GM19238 (cell line): ENCODE data around the gene EXOG.
A peak's percentile ranks its signal among the peaks of the same experiment; 100 is the strongest.

Source experiments
- DNase-seq: peaks from one replicate; pipeline ENCODE4 v3.0.0; 2011; ENCODE audit warnings: low spot score; ENCODE audit not compliant: insufficient read length

Gene EXOG

GRCh38 chr3:38510631-38511030 lies 14.5 kb downstream of the EXOG start:
- no peak for DNase-seq

DNA sequence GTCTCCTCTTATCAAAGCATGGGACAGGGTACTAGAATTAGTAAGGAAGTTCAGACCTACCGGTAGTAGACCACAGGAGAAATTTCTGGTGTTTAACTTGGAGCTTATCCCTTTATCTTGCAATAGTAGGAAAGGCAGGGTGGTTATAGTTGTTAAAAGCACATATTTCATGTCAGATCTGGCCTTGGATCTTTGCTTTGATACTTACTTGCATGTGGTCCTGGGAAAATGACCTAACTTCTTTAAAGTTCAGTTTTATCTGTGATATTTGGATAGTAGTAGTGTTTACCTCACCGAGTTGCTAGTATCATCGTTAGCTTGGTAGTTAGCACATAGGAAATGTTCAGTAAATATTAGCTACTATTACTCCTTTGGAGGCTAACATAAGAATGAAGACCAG lies 15.4 kb downstream of the EXOG start:
- no peak for DNase-seq

GRCh38 chr3:38515367-38515766 lies 19.2 kb downstream of the EXOG start:
- DNase-seq: no peak

GRCh38 chr3:38516669-38517068 lies 20.5 kb downstream of the EXOG start:
- no peak for DNase-seq

GRCh38 chr3:38519000-38519399 lies 22.9 kb downstream of the EXOG start:
- no peak for DNase-seq

DNA sequence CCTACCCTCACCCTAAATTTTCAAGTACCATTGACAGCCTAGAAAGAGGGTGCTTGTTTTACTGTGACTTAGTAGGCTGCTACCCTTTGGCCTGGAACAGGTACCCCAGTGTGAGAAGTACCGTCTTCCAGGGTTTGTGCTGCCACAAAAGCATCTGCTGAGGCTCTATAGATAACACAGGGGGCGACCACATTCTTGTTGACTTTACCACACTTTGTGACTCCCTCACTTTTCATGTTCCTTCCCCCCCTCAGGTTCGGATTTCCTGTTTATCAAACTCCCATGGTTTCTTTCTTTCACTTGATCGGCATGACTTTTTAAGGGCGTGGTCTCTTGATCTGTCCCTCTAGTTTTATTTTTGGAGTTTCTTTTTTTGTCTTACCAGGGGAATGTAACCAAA lies 23.5 kb downstream of the EXOG start:
- DNase-seq: no peak

- DNase-seq: peak; percentile 27
These were observed 25.3 kb downstream of the EXOG start for GRCh38 chr3:38521391-38521987.

DNA sequence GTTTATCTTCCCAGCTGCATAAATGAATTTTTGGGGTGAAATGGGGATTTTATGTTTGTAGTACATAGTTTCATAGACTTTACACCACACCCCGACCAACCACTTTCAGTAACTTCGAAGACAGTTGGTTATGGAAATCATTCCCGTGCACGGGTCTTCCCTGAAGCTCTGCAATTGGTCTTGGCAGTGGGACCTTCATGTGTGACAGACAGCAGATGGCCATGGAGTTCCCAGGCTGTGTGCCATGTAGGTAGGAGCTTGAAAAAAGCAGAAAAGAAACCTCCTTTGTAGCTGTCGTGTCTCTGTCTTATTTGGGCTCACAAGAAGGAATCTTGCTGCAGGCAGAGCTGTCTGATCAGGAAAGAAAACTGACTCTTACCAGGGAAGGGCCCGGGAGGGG lies 25.9 kb downstream of the EXOG start:
- DNase-seq: no peak

- DNase-seq: no peak
These were observed 28.1 kb downstream of the EXOG start for GRCh38 chr3:38524141-38524739.

DNA sequence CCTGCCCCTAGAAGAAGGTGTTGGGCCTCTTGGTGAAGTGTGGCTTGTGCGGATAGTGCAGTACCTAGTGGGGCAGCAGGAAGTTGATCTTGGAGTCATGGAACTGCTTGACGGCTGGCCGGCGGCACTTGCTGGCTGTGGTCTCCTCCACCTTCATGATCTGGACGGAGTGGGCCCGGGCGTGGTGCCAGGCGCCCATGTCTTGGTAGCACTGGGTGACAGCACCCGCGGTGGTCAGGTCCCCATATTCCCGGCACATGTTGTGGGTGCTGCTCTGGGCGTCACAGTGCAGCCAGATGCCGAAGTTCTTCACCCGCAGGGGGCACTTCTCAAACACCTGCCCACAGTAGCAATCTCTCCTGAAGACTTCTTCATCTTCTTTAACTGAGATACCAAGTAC lies 30.7 kb downstream of the EXOG start:
- DNase-seq: no peak

GRCh38 chr3:38528457-38528856 lies 32.3 kb downstream of the EXOG start:
- no peak for DNase-seq

DNA sequence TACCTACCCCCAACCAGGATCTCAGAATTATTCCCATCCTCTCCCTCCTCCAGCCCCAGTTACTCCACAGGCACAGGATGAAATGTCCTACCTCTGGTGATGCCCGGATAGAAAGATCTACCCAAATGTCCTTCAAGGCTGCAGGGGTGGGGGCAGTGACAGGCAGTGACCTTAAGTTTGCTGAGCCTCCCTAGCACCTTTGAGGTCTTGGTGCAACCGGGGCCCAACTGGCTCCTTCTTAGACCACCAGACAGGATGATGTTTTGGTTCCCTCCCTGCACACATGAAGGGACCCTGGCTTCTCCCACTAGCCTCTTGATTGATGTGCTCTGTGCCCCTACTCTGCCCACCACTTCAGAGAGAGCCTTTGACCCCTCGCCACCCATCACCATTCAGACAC lies 36.4 kb downstream of the EXOG start:
- no peak for DNase-seq

DNA sequence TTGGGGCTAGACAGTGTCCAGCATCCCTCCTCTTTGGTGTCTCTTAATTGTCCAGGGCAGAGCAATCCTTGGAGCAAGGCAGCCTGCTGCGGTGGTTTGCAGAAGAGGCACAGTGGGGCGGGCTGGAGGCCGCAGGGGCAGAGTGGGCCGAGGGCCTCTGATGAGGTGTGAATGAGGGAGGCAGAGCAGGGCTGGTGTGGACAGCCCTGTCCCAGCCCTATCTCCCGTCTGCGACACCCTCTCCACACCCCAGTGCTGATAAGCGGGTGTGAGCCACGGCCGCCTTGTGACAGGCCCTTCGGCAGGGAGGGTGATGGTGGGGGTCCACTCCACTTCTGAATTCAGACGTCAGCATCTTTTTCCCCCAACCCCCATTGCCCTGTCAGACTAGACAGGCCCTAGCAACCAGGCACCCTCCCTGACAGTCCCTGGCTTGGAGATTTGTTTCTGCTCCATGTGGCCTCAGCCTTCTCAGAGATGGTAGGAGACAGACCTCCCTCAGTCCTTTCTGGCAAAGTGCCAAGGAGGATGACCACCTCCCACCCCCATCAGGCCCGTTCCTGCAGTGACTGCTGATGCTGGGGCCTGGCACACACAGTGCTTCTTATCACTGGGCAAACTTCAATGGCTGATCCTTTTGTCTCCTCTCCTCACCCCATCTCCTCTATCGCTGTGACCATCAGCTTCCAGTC lies 37.3 kb downstream of the EXOG start:
- no peak for DNase-seq

DNA sequence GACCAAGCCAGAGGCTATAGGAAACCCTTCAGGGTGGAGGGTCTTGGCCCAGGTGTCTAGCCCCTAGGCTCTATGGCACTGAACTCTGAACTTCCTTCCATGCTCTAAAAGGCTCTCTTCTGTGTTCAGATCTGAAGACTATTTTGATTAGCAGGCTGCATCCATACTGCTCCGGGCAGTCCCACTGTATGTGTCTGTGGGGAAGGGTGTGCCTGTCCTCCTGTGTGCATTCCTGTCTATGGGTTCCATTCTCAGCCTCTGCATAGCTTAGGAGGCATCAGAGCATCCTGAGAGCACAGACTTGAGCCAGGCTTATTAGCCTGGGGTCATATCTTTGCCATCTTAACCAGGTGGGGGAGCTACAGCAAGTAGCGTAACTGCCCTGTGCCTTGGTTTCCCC lies 38.0 kb downstream of the EXOG start:
- no peak for DNase-seq

DNA sequence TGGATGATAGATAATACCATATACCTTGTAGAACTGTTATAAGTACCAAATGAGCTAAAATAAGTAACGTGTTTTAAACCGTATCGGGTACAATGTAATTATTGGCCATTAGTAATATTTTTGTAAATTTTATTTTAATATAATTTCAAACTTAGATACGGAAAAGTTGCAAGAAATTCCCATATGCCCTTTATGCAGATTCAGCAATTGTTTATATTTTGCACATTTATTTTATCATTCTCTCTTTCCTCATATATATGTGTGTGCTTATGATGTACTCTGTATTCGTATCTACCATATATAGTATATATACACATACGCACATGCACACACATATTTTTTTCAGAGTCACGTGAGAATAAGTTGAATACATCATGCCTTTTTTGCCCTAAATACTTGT lies 38.5 kb downstream of the EXOG start:
- DNase-seq: no peak

- DNase-seq: no peak
These were observed 40.5 kb downstream of the EXOG start for GRCh38 chr3:38536671-38537070.

- no peak for DNase-seq
These were observed 42.7 kb downstream of the EXOG start for GRCh38 chr3:38538773-38539353.

GRCh38 chr3:38541806-38542205 lies 45.7 kb downstream of the EXOG start:
- no peak for DNase-seq

DNA sequence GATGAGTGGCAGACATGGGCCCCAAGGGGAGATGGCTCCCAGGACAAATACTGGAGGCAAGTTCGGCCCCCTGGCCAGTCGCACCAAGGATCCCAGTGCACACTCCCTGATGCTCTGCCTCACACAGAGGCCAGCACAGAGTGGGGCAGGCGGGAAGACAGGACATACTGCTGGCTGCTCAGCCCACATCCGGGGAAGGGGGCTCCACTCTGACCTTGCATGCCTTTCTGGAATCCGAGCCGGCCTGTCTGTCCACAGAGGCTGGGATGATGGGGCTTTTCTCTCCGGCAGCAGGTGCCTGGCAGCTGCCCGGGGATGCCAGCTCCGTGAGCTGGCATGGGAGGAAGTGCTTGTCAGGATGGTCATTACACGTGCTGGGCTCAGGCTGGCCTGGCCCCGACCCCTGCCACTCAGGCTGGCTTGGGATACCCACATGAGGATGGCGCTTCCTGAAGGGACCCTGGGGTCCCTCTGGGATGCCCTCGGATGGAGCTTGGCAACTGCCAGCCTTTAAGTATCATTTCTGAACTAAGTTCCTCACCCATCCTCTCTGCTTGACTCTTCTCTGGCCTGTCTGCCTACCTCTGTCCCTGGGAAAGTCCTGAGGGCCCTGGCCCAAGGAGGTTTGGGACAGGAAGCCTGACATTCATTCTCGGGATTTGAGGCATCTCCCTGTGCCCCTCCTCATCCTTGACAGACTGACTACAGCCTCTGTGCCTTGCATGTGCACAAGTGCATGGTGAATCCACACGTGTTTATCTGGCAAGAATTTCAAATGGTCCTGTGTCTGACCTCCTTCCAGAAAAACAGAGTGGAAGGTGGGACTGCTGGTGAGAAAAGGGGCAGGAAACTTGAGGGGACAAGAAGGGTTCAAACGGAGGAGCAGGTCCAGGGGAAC lies 46.5 kb downstream of the EXOG start:
- no peak for DNase-seq

DNA sequence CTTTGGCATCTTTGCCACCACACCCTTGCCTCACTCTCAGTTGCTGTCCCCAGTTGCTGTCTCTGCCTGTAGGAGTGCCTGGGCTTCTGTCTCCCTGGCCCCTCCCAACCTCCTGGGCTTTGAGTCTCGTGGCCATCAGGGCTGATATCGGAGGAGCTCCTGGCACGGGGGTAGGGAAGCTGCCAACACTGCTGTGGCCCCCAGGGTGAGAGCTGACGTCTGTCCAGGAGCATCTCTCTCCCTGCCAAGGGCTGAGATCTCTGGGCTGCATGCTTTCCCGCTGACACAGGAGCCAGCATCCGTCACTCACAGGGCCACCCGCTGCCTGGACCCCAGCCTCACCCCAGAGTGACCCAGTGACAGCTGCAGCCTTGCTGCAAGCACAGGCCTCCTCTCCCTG lies 47.4 kb downstream of the EXOG start:
- DNase-seq: no peak

GRCh38 chr3:38544926-38545325 lies 48.8 kb downstream of the EXOG start:
- no peak for DNase-seq

- DNase-seq: no peak
These were observed 49.4 kb downstream of the EXOG start for GRCh38 chr3:38545550-38545949.
